Esophagus squamous epithelium (tissue), 5 donors: ENCODE data around the gene GREM1. TPM values are rescaled to one million over a fixed set of nuclear protein-coding genes. Genes with fewer than 3 reads are reported as not detected.

ENCODE experiments used
- DNase-seq: peaks from one replicate; lab custom pipeline; 2025; lab: John Stamatoyannopoulos, UW
- H3K27ac ChIP-seq, 4 donors: fragments of 200-600 bp; sonication (generic); one replicate each; pipeline ENCODE4 v1.5.1; 2016 to 2019; ENCODE audit warnings: mild to moderate bottlenecking in 1 of 4
- H3K27me3 ChIP-seq, 4 donors: fragments of 200-600 bp; sonication (generic); 1 replicate in 3 of 4; 2 replicates in 1 of 4; pipeline versions ENCODE4 v1.5.1 to v1.6.0; 2017 to 2021; ENCODE audit warnings: antibody characterized with exemption in 1 of 4
- H3K36me3 ChIP-seq, 3 donors: fragments of 200-600 bp; sonication (generic); one replicate each; pipeline ENCODE4 v1.5.1; 2016 to 2019
- H3K4me1 ChIP-seq, 3 donors: fragments of 200-600 bp; sonication (generic); one replicate each; pipeline ENCODE4 v1.5.1; 2017 to 2019
- H3K4me3 ChIP-seq, 4 donors: fragments of 200-600 bp; sonication (generic); 1 replicate in 3 of 4; 2 replicates in 1 of 4; pipeline ENCODE4 v1.5.1; 2016 to 2019; ENCODE audit warnings: mild to moderate bottlenecking in 2 of 4, moderate library complexity in 1 of 4
- H3K9me3 ChIP-seq, 3 donors: fragments of 200-600 bp; sonication (generic); one replicate each; pipeline ENCODE4 v1.5.1; 2016 to 2019
- POLR2A ChIP-seq, 4 donors: fragments of 450-650 bp; IDR thresholded peaks; one replicate each; pipeline ENCODE4 v1.6.1; 2017; ENCODE audit warnings: antibody characterized with exemption in 4 of 4, mild to moderate bottlenecking in 4 of 4, moderate library complexity in 3 of 4
- WGBS, 2 donors: methylation state at CpG; one replicate each; pipeline ENCODE4 v1.1.5; 2018; 5-methylcytosine and 5-hydroxymethylcytosine counted together
- intact Hi-C: fragments of 100-400 bp; cut with DNase I; formaldehyde crosslinking; loops from one replicate; pipeline ENCODE4 v1.15.0; 2022
- total RNA-seq, 4 donors: library from RNA; depleted of rRNA; stranded (reverse); fragments of >200 nt; gene quantifications; one replicate each; pipeline ENCODE4 v1.1.0, GENCODE V29; 2016
- TF ChIP-seq, protein P1 (sequence below), 6 experiments: fragments of 450-650 bp in 4 of 6; fragments of 200-600 bp in 2 of 6; sonication (generic) in 2 of 6; IDR thresholded peaks; one replicate each; pipeline ENCODE4 v1.5.1; 2016 to 2019; ENCODE audit warnings: antibody characterized with exemption in 6 of 6, mild to moderate bottlenecking in 4 of 6, moderate library complexity in 4 of 6
- donor health status: DM: yes; HTN: yes; CAD: no.

The GREM1 gene
- total RNA-seq, 4 donors from 2014 or later: 0.30 to 11.6 (median 6.4) TPM

DNA sequence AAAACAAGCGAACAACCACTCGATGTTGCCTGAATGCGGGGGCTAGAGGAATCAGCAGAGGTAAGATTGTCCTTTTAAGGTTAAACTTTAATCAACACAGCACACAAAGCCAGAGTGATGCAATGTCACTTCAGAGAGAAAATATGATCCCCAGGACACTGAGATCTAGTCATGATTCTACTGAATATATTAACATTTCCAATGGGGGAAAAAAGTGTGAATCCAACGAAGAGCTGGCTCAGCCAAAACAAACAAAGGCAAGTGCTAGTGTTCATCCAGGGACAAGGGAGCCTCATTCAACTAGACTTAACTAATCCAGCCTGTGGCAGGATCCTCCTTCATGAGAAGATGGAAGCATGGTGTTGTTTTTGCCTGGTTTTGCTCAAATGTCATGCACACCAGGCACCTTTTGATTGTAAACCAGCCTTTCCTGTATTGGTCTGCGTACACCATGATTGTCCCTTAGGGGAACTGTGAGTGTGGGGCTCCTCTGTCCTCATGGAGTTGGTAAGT is 40.5 kb upstream of the GREM1 start:
- no peaks in the 10 kb centered on the region for H3K27me3 ChIP-seq
- intact Hi-C loops: no loop called here
- TF ChIP-seq POLR2A (IDR thresholded peaks at IDR 0.05): no peak
- TF ChIP-seq, protein P1, sequence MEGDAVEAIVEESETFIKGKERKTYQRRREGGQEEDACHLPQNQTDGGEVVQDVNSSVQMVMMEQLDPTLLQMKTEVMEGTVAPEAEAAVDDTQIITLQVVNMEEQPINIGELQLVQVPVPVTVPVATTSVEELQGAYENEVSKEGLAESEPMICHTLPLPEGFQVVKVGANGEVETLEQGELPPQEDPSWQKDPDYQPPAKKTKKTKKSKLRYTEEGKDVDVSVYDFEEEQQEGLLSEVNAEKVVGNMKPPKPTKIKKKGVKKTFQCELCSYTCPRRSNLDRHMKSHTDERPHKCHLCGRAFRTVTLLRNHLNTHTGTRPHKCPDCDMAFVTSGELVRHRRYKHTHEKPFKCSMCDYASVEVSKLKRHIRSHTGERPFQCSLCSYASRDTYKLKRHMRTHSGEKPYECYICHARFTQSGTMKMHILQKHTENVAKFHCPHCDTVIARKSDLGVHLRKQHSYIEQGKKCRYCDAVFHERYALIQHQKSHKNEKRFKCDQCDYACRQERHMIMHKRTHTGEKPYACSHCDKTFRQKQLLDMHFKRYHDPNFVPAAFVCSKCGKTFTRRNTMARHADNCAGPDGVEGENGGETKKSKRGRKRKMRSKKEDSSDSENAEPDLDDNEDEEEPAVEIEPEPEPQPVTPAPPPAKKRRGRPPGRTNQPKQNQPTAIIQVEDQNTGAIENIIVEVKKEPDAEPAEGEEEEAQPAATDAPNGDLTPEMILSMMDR (IDR thresholded peaks at IDR 0.05): no peak
- no peak for DNase-seq
- H3K9me3 ChIP-seq: no peaks in the 10 kb centered on the region
- H3K27ac ChIP-seq: peak overlapping the region in 3 of 4 donors; percentile 1 to 42 (median 8)
- no peaks in the 10 kb centered on the region for H3K36me3 ChIP-seq
- no peak overlapping the region for H3K4me3 ChIP-seq
- WGBS, 2 donors: 58 to 59% methylated on average over 5 of the region's 5 CpGs
- peaks cover 6 to 33% (median 17%) of the 10 kb centered on the region in 3 donors for H3K4me1 ChIP-seq

DNA sequence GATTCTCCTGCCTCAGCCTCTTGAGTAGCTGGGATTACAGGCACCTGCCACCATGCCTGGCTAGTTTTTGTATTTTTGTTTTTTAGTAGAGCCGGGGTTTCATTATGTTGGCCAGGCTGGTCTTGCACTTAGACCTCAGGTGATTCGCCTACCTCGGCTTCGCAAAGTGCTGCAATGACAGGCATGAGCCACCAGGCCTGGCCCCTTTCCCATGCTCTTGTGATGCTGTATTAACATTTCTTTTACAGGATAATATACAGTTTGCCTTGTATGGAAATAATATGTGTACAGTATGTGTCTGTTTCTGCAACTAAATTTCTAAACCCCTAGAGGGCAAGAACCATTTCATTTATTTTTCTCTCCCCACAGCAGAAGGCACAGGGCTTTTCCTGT is 38.5 kb upstream of the GREM1 start:
- peaks cover 6 to 39% (median 17%) of the 10 kb centered on the region in 3 donors for H3K4me1 ChIP-seq
- no peaks in the 10 kb centered on the region for H3K27me3 ChIP-seq
- H3K27ac ChIP-seq: no peak overlapping the region
- DNase-seq: no peak
- H3K4me3 ChIP-seq: no peak overlapping the region
- intact Hi-C loops: no loop called here
- no peak for TF ChIP-seq POLR2A (IDR thresholded peaks at IDR 0.05)
- TF ChIP-seq, protein P1 (IDR thresholded peaks at IDR 0.05): no peak
- WGBS, 2 donors: 82 to 98% methylated on average over 4 of the region's 4 CpGs
- no peaks in the 10 kb centered on the region for H3K36me3 ChIP-seq
- H3K9me3 ChIP-seq: no peaks in the 10 kb centered on the region

DNA sequence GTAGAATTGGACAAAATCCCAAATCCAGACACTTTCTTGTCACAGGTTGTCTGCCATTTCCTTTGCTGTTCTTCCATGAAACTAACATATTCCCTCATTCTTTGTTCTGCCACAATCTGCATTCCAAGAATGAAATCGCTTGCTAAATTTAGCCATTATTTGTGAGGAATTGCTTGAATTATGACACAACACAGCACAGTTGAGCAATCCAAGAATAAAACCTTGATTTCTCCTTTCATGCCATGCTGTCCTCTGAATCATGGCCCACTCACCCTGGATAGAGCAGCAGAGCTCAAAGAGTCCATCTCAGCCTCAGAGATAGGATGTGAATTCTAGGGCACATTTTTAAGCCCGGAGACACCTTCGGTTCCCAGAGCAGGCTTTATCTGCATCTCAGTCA is 35.2 kb upstream of the GREM1 start:
- Histone ChIP-seq H3K4me1 (peaks cover under 1 to 13% (median 2%) of the 10 kb centered on the region in 3 donors), H3K36me3 (no peaks in the 10 kb centered on the region), H3K9me3 (no peaks in the 10 kb centered on the region), H3K4me3 (no peak overlapping the region), H3K27ac (peak overlapping the region in 1 of 4 donors; percentile 68), H3K27me3 (no peaks in the 10 kb centered on the region)
- DNase-seq: no peak
- intact Hi-C loops: no loop called here
- TF ChIP-seq, protein P1 (IDR thresholded peaks at IDR 0.05): no peak
- TF ChIP-seq POLR2A (IDR thresholded peaks at IDR 0.05): no peak
- 81 to 89% methylated on average over 3 of the region's 3 CpGs for WGBS, 2 donors

DNA sequence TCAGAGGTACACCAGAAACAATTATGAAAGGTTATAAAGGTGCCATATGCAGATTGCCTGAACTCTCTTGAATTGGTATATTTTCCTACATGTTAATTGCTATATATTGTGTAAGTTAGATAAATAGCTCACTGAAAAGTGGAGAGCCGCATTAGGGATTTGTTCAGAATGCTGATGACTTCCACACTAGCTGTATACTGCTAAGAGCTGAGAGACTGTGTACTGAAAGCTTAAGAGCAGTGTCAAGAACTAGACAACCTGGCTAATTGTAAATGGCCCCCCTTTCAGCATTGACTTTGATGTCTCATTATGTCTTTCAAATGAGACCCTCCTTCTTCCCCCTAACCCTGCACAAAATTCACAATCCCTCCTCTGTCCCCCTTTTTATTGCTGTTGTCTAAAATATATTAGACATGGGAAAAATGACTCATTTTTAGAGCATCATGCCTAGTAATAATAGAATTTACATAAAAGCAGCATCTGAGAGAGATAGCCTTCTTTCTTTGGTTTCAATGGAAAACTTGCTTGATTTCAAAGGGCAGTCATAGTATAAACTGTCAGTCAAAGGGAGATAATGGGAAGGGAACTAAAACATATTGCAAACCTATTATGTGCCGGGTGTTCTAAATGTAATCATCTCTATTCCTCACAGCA is 34.7 kb upstream of the GREM1 start:
- H3K9me3 ChIP-seq: no peaks in the 10 kb centered on the region
- TF ChIP-seq POLR2A (IDR thresholded peaks at IDR 0.05): no peak
- TF ChIP-seq, protein P1 (IDR thresholded peaks at IDR 0.05): no peak
- intact Hi-C loops: no loop called here
- peaks cover 0 to 8% (median 0%) of the 10 kb centered on the region in 3 donors for H3K4me1 ChIP-seq
- DNase-seq: no peak
- H3K27me3 ChIP-seq: no peaks in the 10 kb centered on the region
- no peaks in the 10 kb centered on the region for H3K36me3 ChIP-seq
- peak overlapping the region in 1 of 4 donors; percentile 68 for H3K27ac ChIP-seq
- WGBS, 2 donors: 90 to 96% methylated on average over 2 of the region's 2 CpGs
- no peak overlapping the region for H3K4me3 ChIP-seq

DNA sequence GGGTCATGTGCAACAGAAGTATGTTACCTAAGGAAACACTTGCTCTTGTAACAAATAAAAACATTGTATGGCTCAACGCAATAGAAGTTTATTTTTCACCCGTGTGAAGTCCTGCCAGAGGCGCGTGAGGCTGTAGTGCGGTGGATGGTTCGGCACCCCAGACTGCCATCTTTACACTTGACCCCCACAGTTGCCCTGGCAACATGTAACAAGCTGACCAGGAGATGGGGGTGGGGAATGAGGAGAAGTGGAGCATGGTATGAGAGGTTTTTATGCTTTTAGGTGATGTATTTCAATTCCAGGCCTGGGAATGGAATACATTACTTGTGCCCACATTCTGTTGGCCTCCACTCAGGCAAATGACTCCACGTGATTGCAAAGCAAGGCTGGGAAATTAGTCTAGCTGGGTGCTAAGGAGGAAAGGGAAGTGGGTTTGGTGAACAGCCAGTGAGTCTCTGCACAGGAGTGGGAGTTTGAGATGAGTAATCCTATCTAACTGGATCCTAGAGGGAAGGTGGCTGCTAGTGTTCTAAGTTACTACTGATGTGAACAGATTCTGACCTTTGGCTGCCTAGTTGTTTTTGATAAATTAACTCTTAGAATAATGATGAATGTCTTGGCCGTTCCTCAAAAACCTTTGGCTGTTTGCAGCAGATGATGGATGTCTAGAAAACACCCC is 33.8 kb upstream of the GREM1 start:
- no peak for DNase-seq
- Histone ChIP-seq H3K4me3 (no peak overlapping the region), H3K27ac (peak overlapping the region in 1 of 4 donors; percentile 28), H3K4me1 (peaks cover 0 to 8% (median 0%) of the 10 kb centered on the region in 3 donors), H3K9me3 (no peaks in the 10 kb centered on the region), H3K27me3 (no peaks in the 10 kb centered on the region), H3K36me3 (no peaks in the 10 kb centered on the region)
- no peak for TF ChIP-seq POLR2A (IDR thresholded peaks at IDR 0.05)
- TF ChIP-seq, protein P1 (IDR thresholded peaks at IDR 0.05): no peak
- intact Hi-C loops: no loop called here
- WGBS, 2 donors: 60 to 72% methylated on average over 8 of the region's 8 CpGs
